ENCODE data around the gene PTAFR. TPM values are rescaled to one million over a fixed set of nuclear protein-coding genes. Genes with fewer than 3 reads are reported as not detected.

PTAFR gene
- total and polyA plus RNA-seq, 2 donors (not counting 1 experiment from before 2014, with no cell fraction given), result 5.9 to 6.2 TPM

- H3K4me1 ChIP-seq (ENCODE audit: control insufficient read depth in 2 of 2, insufficient read depth in 2 of 2, low read length in 2 of 2), result peaks cover 37 to 46% of the 10 kb centered on the region in 2 donors
- TF ChIP-seq EZH2 (IDR thresholded peaks at IDR 0.05; ENCODE audit: borderline replicate concordance, insufficient read depth, low read depth, low read length, poor library complexity, severe bottlenecking) (no peak), CTCF (IDR thresholded peaks at IDR 0.05) (no peak)
- H3K27me3 ChIP-seq (replicated peaks in 1 of 4; ENCODE audit: control extremely low read depth in 1 of 4, control insufficient read depth in 3 of 4, insufficient read depth in 4 of 4, low read length in 3 of 4), result no peaks in the 10 kb centered on the region
- Mint-ChIP-seq H3K4me1 (peaks cover 54% of the 10 kb centered on the region), H3K4me3 (no peak overlapping the region), H3K27ac (no peak overlapping the region), H3K27me3 (no peaks in the 10 kb centered on the region), H3K9me3 (ENCODE audit: insufficient read depth) (no peaks in the 10 kb centered on the region)
- no peaks in the 10 kb centered on the region for H3K79me2 ChIP-seq (ENCODE audit: control insufficient read depth, insufficient read depth, low read length)
- ATAC-seq (ENCODE audit: low read depth) (no peak), DNase-seq (no peak)
- CTCF ChIA-PET, result no interaction called here
- H4K20me1 ChIP-seq (ENCODE audit: control insufficient read depth, insufficient read depth, low read length, poor library complexity, severe bottlenecking), result no peaks in the 10 kb centered on the region
- intact Hi-C loops (cut with micrococcal nuclease), result no loop called here
- H3K36me3 ChIP-seq (replicated peaks in 1 of 2; ENCODE audit: control extremely low read depth in 1 of 2, control insufficient read depth in 1 of 2, extremely low read depth in 1 of 2, insufficient read depth in 2 of 2, low read length in 1 of 2), result no peaks in the 10 kb centered on the region
- H3K4me2 ChIP-seq (replicated peaks; ENCODE audit: low read depth, low read length, poor library complexity, severe bottlenecking), result no peak overlapping the region
- no CpG with 5 or more reads among the region's 1 CpG for WGBS (ENCODE audit: insufficient coverage)
- H3K9ac ChIP-seq (ENCODE audit: low read length), result no peak overlapping the region
- POLR2A ChIA-PET, result interaction anchor here (0.7 kb wide), 1 partner anchor 9 kb away, joined by 6 read pairs; no protein-coding TSS in a partner anchor
- H3K4me3 ChIP-seq (ENCODE audit: control extremely low read depth in 1 of 5, extremely low read depth in 1 of 5, insufficient read depth in 1 of 5, low read depth in 2 of 5, low read length in 4 of 5), result no peak overlapping the region
- H3K9me3 ChIP-seq (ENCODE audit: control extremely low read depth in 1 of 3, control insufficient read depth in 2 of 3, insufficient read depth in 1 of 3, low read length in 2 of 3), result peaks cover 0 to 6% (median 0%) of the 10 kb centered on the region in 3 donors
- no peak overlapping the region for H2AFZ ChIP-seq (ENCODE audit: insufficient read depth, low read depth, low read length, poor library complexity, severe bottlenecking)
- H3K27ac ChIP-seq (ENCODE audit: low read length in 2 of 2), result no peak overlapping the region
Observed at GRCh38 chr1:28129150-28129549, 47.3 kb downstream of the PTAFR start.

DNA sequence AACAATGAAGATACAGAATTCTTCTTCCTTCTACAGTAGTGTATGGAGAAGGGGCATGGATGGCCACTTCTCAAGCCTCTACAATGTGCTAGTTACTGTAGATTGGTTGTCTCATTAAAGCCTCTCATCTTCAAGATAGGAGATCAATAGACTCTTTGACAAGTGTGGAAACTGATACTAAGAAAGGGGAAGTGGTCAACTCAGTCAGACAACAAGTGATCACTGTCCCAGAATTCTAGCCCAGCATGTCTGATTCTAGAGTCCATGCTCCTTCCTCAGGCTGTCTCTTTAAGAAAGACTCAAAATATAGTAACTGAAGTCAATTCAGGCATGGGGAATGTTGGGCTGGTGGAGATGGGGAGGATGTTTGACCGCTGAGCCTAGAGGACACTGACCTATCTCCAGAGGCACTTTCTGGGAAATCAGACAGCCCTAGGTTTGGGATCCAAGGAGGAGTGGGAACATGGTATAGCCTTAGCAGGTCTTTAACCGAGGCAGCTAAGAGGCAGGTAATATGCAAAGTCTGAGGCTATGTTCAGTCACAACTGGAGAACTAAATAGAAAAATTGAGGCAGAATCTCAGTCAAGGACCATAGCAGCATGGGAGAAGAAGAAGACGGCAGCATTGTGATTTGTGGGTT lies 48.8 kb downstream of the PTAFR start:
- Histone ChIP-seq H3K9ac (ENCODE audit: low read length) (peak overlapping the region; percentile 11), H3K79me2 (ENCODE audit: control insufficient read depth, insufficient read depth, low read length) (no peaks in the 10 kb centered on the region), H3K27ac (ENCODE audit: low read length in 2 of 2) (peak overlapping the region; percentile 2 to 41), H3K4me3 (ENCODE audit: control extremely low read depth in 1 of 5, extremely low read depth in 1 of 5, insufficient read depth in 1 of 5, low read depth in 2 of 5, low read length in 4 of 5) (no peak overlapping the region), H3K9me3 (ENCODE audit: control extremely low read depth in 1 of 3, control insufficient read depth in 2 of 3, insufficient read depth in 1 of 3, low read length in 2 of 3) (no peaks in the 10 kb centered on the region), H2AFZ (ENCODE audit: insufficient read depth, low read depth, low read length, poor library complexity, severe bottlenecking) (no peak overlapping the region), H3K27me3 (replicated peaks in 1 of 4; ENCODE audit: control extremely low read depth in 1 of 4, control insufficient read depth in 3 of 4, insufficient read depth in 4 of 4, low read length in 3 of 4) (no peaks in the 10 kb centered on the region), H3K4me1 (ENCODE audit: control insufficient read depth in 2 of 2, insufficient read depth in 2 of 2, low read length in 2 of 2) (peaks cover 34 to 37% of the 10 kb centered on the region in 2 donors), H4K20me1 (ENCODE audit: control insufficient read depth, insufficient read depth, low read length, poor library complexity, severe bottlenecking) (no peaks in the 10 kb centered on the region), H3K36me3 (replicated peaks in 1 of 2; ENCODE audit: control extremely low read depth in 1 of 2, control insufficient read depth in 1 of 2, extremely low read depth in 1 of 2, insufficient read depth in 2 of 2, low read length in 1 of 2) (no peaks in the 10 kb centered on the region), H3K4me2 (replicated peaks; ENCODE audit: low read depth, low read length, poor library complexity, severe bottlenecking) (peak overlapping the region; percentile 53)
- no peaks in the 10 kb centered on the region for H3K27me3 Mint-ChIP-seq
- H3K4me3 Mint-ChIP-seq, result peak overlapping the region; percentile 55
- peak; percentile 56 for ATAC-seq (ENCODE audit: low read depth)
- DNase-seq, result peak; percentile 63
- H3K9me3 Mint-ChIP-seq (ENCODE audit: insufficient read depth), result no peaks in the 10 kb centered on the region
- CTCF ChIA-PET, result interaction anchor here (0.7 kb wide), 2 partner anchors 8 to 79 kb away, joined by 3 read pairs; no protein-coding TSS in a partner anchor
- no peak for TF ChIP-seq CTCF (IDR thresholded peaks at IDR 0.05)
- TF ChIP-seq EZH2 (IDR thresholded peaks at IDR 0.05; ENCODE audit: borderline replicate concordance, insufficient read depth, low read depth, low read length, poor library complexity, severe bottlenecking), result no peak
- 44% methylated on average over 2 of the region's 3 CpGs for WGBS (ENCODE audit: insufficient coverage)
- peak overlapping the region; percentile 75 for H3K27ac Mint-ChIP-seq
- POLR2A ChIA-PET, result no interaction called here
- peaks cover 47% of the 10 kb centered on the region for H3K4me1 Mint-ChIP-seq
- intact Hi-C loops (cut with micrococcal nuclease), result loop anchor here (2.0 kb wide), 1 partner anchor 45 kb away; no protein-coding TSS in a partner anchor

Data from B cell (primary cell).